Chondrocyte (in vitro differentiated cells): ENCODE results near the gene NOCT. TPM values are rescaled to one million over a fixed set of nuclear protein-coding genes. Genes with fewer than 3 reads are reported as not detected.

ENCODE experiments used
- DNase-seq: peaks from one replicate; pipeline ENCODE4 v3.0.0; 2021; ENCODE audit warnings: mixed read lengths, low spot score
- H3K27ac Mint-ChIP-seq: one replicate; pipeline ENCODE4 v1.8.0; 2021; ENCODE audit warnings: mild to moderate bottlenecking, moderate library complexity, mixed read lengths; ENCODE audit not compliant: unreplicated experiment
- H3K27me3 Mint-ChIP-seq: 2 replicates; pipeline ENCODE4 v1.8.0; 2021; ENCODE audit warnings: low read depth, mixed read lengths
- H3K36me3 Mint-ChIP-seq: 2 replicates; pipeline ENCODE4 v1.8.0; 2021; ENCODE audit warnings: low read depth, mixed read lengths
- H3K4me1 Mint-ChIP-seq: 2 replicates; pipeline ENCODE4 v1.8.0; 2021; ENCODE audit warnings: low read depth, mild to moderate bottlenecking, mixed read lengths
- H3K4me3 Mint-ChIP-seq: one replicate; pipeline ENCODE4 v1.8.0; 2021; ENCODE audit warnings: mild to moderate bottlenecking, moderate library complexity, mixed read lengths; ENCODE audit not compliant: unreplicated experiment
- H3K9me3 Mint-ChIP-seq: 2 replicates; pipeline ENCODE4 v1.8.0; 2021; ENCODE audit warnings: low read depth, mixed read lengths
- CTCF ChIP-seq: fragments of 200-600 bp; sonication (generic); IDR thresholded peaks from 2 replicates; pipeline ENCODE4 v1.5.0; 2021; ENCODE audit warnings: antibody characterized with exemption, mild to moderate bottlenecking, moderate library complexity
- total RNA-seq: library from RNA; stranded (reverse); gene quantifications from 3 replicates; pipeline ENCODE4 v1.2.1, GENCODE V29; 2021

The NOCT gene
- total RNA-seq, 1 donor from 2014 or later, result 31.6 TPM

GRCh38 chr4:139009702-139010101, 5.9 kb upstream of the NOCT start:
- Mint-ChIP-seq H3K4me1 (peaks cover 13% of the 10 kb centered on the region), H3K27ac (no peak overlapping the region), H3K36me3 (no peaks in the 10 kb centered on the region), H3K27me3 (no peaks in the 10 kb centered on the region), H3K9me3 (peaks cover 5% of the 10 kb centered on the region), H3K4me3 (no peak overlapping the region)
- no peak for TF ChIP-seq CTCF
- no peak for DNase-seq

- Mint-ChIP-seq H3K36me3 (no peaks in the 10 kb centered on the region), H3K9me3 (peaks cover 5% of the 10 kb centered on the region), H3K27me3 (no peaks in the 10 kb centered on the region), H3K27ac (no peak overlapping the region), H3K4me3 (no peak overlapping the region), H3K4me1 (peaks cover 19% of the 10 kb centered on the region)
- DNase-seq, result no peak
- no peak for TF ChIP-seq CTCF
Observed at GRCh38 chr4:139011225-139011950, 4.2 kb upstream of the NOCT start.

- H3K4me1 Mint-ChIP-seq, result peaks cover 41% of the 10 kb centered on the region
- H3K4me3 Mint-ChIP-seq, result peak overlapping the region; percentile 73
- no peak for TF ChIP-seq CTCF
- no peaks in the 10 kb centered on the region for H3K9me3 Mint-ChIP-seq
- peak overlapping the region; percentile 96 for H3K27ac Mint-ChIP-seq
- DNase-seq, result no peak
- H3K36me3 Mint-ChIP-seq, result peaks cover 2% of the 10 kb centered on the region
- H3K27me3 Mint-ChIP-seq, result no peaks in the 10 kb centered on the region
Observed at GRCh38 chr4:139014371-139015268, 961 bp upstream of the NOCT start.

- TF ChIP-seq CTCF, result no peak
- peaks cover 51% of the 10 kb centered on the region for H3K4me1 Mint-ChIP-seq
- H3K36me3 Mint-ChIP-seq, result peaks cover 4% of the 10 kb centered on the region
- no peak for DNase-seq
- peak overlapping the region; percentile 89 for H3K4me3 Mint-ChIP-seq
- no peaks in the 10 kb centered on the region for H3K9me3 Mint-ChIP-seq
- no peaks in the 10 kb centered on the region for H3K27me3 Mint-ChIP-seq
- H3K27ac Mint-ChIP-seq, result peak overlapping the region; percentile 97
Observed at GRCh38 chr4:139015948-139016471, 429 bp downstream of the NOCT start.

GRCh38 chr4:139017861-139018260, 2.3 kb downstream of the NOCT start:
- Mint-ChIP-seq H3K4me3 (peak overlapping the region; percentile 89), H3K27ac (no peak overlapping the region), H3K36me3 (peaks cover 6% of the 10 kb centered on the region), H3K9me3 (no peaks in the 10 kb centered on the region), H3K27me3 (no peaks in the 10 kb centered on the region), H3K4me1 (peaks cover 65% of the 10 kb centered on the region)
- DNase-seq, result no peak
- no peak for TF ChIP-seq CTCF
